Measurements from ENCODE around the gene CD28.

Gene CD28

DNA sequence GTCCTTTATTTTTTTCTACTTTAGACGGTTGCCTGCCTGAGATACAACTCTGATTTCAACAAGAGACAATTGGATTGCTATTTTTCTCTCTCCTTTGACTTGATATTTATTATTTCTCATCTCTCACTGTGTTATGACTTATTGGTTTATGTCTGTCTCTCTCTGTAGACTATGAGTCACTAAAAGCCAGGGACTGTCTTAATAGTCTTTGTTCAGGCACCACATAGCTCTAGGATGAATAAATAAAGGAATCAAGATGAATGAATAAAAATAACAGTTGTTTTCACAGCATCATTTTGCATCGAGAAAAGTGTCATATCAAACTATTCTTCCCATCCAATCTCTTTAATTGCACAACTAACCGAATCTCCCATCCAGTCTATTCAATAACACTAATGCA lies 31.4 kb upstream of the CD28 start:
- TF ChIP-seq, protein P1, sequence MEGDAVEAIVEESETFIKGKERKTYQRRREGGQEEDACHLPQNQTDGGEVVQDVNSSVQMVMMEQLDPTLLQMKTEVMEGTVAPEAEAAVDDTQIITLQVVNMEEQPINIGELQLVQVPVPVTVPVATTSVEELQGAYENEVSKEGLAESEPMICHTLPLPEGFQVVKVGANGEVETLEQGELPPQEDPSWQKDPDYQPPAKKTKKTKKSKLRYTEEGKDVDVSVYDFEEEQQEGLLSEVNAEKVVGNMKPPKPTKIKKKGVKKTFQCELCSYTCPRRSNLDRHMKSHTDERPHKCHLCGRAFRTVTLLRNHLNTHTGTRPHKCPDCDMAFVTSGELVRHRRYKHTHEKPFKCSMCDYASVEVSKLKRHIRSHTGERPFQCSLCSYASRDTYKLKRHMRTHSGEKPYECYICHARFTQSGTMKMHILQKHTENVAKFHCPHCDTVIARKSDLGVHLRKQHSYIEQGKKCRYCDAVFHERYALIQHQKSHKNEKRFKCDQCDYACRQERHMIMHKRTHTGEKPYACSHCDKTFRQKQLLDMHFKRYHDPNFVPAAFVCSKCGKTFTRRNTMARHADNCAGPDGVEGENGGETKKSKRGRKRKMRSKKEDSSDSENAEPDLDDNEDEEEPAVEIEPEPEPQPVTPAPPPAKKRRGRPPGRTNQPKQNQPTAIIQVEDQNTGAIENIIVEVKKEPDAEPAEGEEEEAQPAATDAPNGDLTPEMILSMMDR (conservative IDR thresholded peaks at IDR 0.05; ENCODE audit: low read depth, low read length), result no peak
- DNase-seq (ENCODE audit: low read depth), result no peak
- H3K4me3 ChIP-seq (ENCODE audit: low read length), result no peak overlapping the region

DNA sequence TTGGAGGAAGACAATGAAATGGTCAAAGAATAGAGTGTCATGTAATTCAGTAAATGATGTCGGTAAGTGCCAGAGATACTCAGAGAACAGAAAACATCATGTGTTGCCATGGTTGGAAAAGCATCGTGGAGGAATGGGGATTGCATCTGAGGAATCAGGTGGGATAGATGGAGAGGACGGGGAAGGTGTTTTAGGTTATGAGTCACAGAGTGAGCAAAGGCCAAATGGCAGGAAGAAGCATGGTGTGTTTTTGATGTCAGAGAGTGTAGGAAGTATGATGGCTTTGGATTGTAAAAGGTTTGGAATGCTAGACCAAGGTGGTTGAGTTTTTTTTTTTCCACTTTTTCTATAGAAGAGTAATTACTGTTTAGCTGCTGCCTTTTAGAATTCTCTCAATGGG lies 27.5 kb upstream of the CD28 start:
- no peak for DNase-seq (ENCODE audit: low read depth)
- H3K4me3 ChIP-seq (ENCODE audit: low read length), result no peak overlapping the region

DNA sequence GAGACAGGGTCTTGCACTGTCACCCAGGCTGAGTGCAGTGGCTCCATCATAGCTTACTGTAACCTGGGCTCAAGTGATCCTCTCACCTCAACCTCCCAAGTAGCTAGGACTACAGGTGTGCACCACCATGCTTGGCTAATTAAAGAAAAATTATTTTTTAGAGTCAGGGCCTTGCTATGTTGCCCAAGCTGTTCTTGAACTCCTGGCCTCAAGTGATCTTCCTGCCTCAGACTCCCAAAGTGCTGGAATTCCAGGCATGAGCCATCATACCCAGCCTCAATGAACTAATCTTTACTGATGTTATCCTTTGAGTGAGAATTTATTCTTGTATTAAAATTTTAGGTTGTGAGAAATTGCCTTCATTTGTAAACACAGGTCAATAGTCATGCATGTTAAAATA lies 27.0 kb upstream of the CD28 start:
- TF ChIP-seq, protein P1 (conservative IDR thresholded peaks at IDR 0.05; ENCODE audit: low read depth, low read length), result no peak
- H3K4me3 ChIP-seq (ENCODE audit: low read length), result no peak overlapping the region
- DNase-seq (ENCODE audit: low read depth), result no peak

More for the DNA sequence above, 27.5 kb upstream of the CD28 start:
- TF ChIP-seq, protein P1 (conservative IDR thresholded peaks at IDR 0.05; ENCODE audit: low read depth, low read length), result no peak

DNA sequence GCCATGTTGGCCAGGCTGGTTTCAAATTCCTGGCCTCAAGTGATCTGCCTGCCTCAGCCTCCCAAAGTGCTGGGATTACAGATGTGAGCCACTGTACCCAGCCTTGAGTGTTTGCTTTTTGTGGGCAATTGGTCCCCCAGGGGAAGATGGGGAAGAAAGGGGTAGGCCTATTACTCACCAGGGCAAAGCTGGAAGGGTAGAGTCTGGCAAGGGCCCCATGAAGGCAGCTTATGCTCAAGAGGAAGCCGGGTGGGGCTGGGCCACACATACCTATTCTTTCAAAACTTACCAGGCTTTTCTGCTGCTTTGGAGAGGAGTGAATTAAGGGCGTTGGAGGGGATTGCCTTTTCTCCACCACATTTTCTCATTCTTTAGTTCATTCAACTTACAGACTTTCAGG lies 24.5 kb upstream of the CD28 start:
- no peak for DNase-seq (ENCODE audit: low read depth)
- H3K4me3 ChIP-seq (ENCODE audit: low read length), result no peak overlapping the region
- TF ChIP-seq, protein P1 (conservative IDR thresholded peaks at IDR 0.05; ENCODE audit: low read depth, low read length), result no peak

DNA sequence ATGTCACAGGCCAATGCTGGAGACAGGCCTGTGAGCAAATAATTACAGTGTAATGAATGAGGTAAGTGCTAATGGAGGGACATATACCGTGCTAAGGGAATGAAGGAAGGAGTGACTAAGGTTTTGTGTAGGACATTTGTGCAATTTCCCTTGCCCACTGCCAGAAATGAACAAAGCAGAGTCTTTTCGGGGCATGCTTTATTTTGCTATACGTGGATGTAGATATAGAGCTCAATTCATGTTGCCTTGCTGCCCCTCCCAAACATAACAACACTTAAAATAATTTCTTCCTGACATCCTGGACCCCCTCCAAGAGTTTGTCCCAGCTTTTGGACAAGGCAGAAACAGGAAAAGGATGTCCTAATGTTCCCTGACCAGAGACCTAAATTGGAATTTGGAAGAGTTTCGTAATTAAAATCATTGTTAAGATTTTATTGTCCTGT lies 23.7 kb upstream of the CD28 start:
- no peak overlapping the region for H3K4me3 ChIP-seq (ENCODE audit: low read length)
- no peak for DNase-seq (ENCODE audit: low read depth)
- TF ChIP-seq, protein P1 (conservative IDR thresholded peaks at IDR 0.05; ENCODE audit: low read depth, low read length), result no peak

DNA sequence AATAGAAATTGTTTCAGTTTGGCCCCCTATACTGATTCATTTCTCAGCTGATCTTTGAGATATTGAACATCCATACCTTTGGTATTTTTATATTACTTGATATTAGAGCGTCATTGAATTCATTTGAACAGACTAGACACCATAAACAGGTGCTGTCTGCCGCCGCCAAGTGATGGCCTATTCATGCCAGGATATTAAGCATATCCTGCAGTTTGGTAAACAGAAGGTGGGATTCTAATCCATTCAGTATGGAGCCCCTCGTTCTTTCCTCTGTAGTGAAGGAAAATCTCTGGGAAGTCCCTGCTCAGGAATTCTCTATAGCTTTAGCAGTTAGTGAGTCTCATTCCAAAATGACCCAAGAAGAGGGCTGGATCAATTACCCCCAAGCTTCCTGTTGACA lies 23.0 kb upstream of the CD28 start:
- no peak for DNase-seq (ENCODE audit: low read depth)
- H3K4me3 ChIP-seq (ENCODE audit: low read length), result no peak overlapping the region
- TF ChIP-seq, protein P1 (conservative IDR thresholded peaks at IDR 0.05; ENCODE audit: low read depth, low read length), result no peak

DNA sequence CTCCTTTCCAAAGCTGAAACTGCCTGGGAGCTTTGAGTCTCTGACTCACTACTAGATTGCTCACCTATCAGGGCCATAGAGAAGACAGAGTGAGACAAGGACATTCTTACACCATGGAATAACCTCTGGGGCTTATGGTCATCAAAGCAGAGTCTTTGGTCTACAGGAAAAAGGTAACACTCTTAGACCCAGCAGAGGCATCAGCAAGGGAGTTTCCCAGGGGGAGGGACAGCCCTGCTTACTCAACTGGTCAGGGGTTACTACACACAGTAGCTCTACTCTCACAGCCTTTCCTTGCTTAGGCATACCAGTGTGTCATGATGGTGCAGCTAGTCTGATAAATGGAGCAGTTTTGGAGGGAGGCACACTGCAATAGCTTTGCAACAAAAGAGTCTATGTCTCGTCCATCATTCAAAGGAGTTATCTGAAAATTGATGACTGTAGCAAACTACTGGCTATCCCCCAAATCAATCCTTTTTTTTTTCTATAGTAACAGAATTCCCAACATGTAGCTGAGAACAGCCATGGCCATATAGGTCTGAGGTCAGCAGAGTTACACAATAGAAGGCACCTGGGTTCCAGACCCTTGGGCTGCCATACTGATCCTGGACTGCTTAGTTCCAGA lies 22.4 kb upstream of the CD28 start:
- no peak for DNase-seq (ENCODE audit: low read depth)
- TF ChIP-seq, protein P1 (conservative IDR thresholded peaks at IDR 0.05; ENCODE audit: low read depth, low read length), result no peak

More for the DNA sequence above, 22.4 kb upstream of the CD28 start:
- no peak overlapping the region for H3K4me3 ChIP-seq (ENCODE audit: low read length)

All from retinal pigment epithelial cell (primary cell).